H1 (cell line): Measurements from ENCODE around the gene RNF224. TPM values are rescaled to one million over a fixed set of nuclear protein-coding genes. Genes with fewer than 3 reads are reported as not detected.

Experiments used
- BRCA1 ChIP-seq: IDR thresholded peaks from 2 replicates; pipeline ENCODE4 v1.6.1; 2012; ENCODE audit warnings: low read depth, low read length, improper control_type of control experiment
- GTF2F1 ChIP-seq: IDR thresholded peaks from 2 replicates; pipeline ENCODE4 v1.6.1; 2012; ENCODE audit warnings: low read depth, low read length, improper control_type of control experiment, borderline replicate concordance
- polyA plus RNA-seq, 7 experiments: library from polyadenylated mRNA; depleted of rRNA in 3 of 7; stranded (reverse) in 5 of 7; unstranded in 2 of 7; fragments of >200 nt in 5 of 7; fragments of 200-250 nt in 2 of 7; gene quantifications; 1 replicate in 5 of 7; 2 replicates in 1 of 7; 4 replicates in 1 of 7; pipeline versions ENCODE4 v1.2.1 to v1.2.3, GENCODE V29; 2011 to 2013; ENCODE audit warnings: missing spikeins in 2 of 7, mixed read lengths in 2 of 7
- total RNA-seq: library from RNA; stranded (reverse); fragmentation: NEBNext Ultra II Directional; extraction: Animal tissue kit (Norgen Biotek cat#: 25700); gene quantifications from 2 replicates; pipeline ENCODE4 v1.2.1, GENCODE V29; 2021

The RNF224 gene
- total and polyA plus RNA-seq, 2 of the 8 experiments (the other 6 are each of a cell fraction or from before 2014, with no cell fraction given): 0.24 TPM; not detected in 1

DNA sequence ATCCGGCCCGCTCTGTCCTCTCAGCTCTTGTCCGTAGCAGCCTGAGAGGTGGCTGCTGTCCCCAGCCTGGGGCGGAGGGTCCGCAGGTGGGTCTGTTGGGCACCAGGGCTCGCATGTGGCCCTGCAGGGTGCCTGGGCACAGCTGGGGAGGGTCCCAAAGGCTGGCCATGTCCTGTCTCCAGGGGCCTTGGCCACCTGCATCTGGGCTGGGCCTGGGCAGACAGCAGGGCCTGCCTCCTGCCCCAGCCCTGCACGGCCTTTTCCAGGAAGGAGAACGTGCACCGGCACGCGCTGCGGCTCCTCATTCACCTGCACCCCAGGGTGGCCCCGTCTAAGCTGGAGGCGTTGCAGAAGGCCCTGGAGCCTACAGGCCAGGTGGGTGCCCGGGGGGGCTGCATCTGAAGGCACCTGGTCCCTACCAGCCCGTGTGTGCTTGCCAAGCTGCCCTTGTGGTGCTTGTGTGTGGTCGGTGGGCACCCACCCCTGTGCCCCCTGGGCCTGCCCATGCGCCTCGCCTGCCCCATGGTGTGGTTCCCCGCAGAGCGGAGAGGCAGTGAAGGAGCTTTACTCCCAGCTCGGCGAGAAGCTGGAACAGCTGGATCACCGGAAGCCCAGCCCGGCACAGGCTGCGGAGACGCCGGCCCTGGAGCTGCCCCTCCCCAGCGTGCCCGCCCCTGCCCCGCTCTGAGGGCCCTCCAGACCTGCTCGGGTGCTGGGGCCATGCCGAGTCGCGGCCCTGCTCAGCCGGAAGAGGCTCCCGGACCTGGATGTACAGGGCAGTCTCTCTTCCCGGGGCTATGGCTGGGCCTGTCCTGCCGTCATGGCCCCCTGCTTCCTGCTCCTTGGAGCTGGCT lies 45.2 kb downstream of the RNF224 start (continued):
- no peak for TF ChIP-seq GTF2F1
- no peak for TF ChIP-seq BRCA1
